Stimulated activated CD8-positive, alpha-beta memory T cell treated with anti-CD3 and anti-CD28 coated beads, Interleukin-2, amount 100 ng/mL, for 1 hour (primary cell): ENCODE results near the gene DNAAF9.

ENCODE experiments used
- DNase-seq, 2 donors: peaks; one replicate each; pipeline ENCODE4 v3.0.0-alpha.2; 2020; ENCODE audit warnings: low read depth in 2 of 2

The DNAAF9 gene

GRCh38 chr20:3371754-3372153 lies 35.7 kb downstream of the DNAAF9 start:
- DNase-seq = no peak

- DNase-seq = no peak
These were observed 40.4 kb downstream of the DNAAF9 start for GRCh38 chr20:3367089-3367488.

- no peak for DNase-seq
These were observed 43.0 kb downstream of the DNAAF9 start for GRCh38 chr20:3364323-3365013.

- no peak for DNase-seq
These were observed 46.7 kb downstream of the DNAAF9 start for GRCh38 chr20:3360752-3361151.

GRCh38 chr20:3358676-3359340 lies 48.7 kb downstream of the DNAAF9 start:
- DNase-seq = no peak
